SK-N-MC (cell line): ENCODE measurements around the gene POLG2.

Experiments
- DNase-seq: peaks from one replicate; pipeline ENCODE4 v3.0.0-alpha.2; 2011; ENCODE audit warnings: low read depth, low spot score
- H3K27ac ChIP-seq: fragments of 200-600 bp; sonication (generic); 2 replicates; pipeline ENCODE4 v1.5.1; 2016; ENCODE audit warnings: mixed run types
- H3K36me3 ChIP-seq: fragments of 200-600 bp; sonication (generic); 2 replicates; pipeline ENCODE4 v1.6.1; 2017; ENCODE audit warnings: antibody characterized with exemption, low read length, mixed read lengths; ENCODE audit not compliant: insufficient read depth
- H3K4me3 ChIP-seq: fragments of 200-600 bp; sonication (generic); 2 replicates; pipeline ENCODE4 v1.5.1; 2016
- H3K9ac ChIP-seq: fragments of 200-600 bp; sonication (generic); 2 replicates; pipeline ENCODE4 v1.8.0; 2017; ENCODE audit warnings: mixed run types, mixed read lengths; ENCODE audit not compliant: insufficient read length
- H3K9me3 ChIP-seq: fragments of 200-600 bp; sonication (generic); 2 replicates; pipeline ENCODE4 v1.6.1; 2017; ENCODE audit warnings: low read depth, mild to moderate bottlenecking, antibody characterized with exemption, low read length, moderate library complexity, mixed read lengths
- EZH2 ChIP-seq: fragments of 200-600 bp; sonication (generic); IDR thresholded peaks from one replicate; pipeline ENCODE4 v1.6.1; 2017; ENCODE audit warnings: antibody characterized with exemption
- FOXP2 ChIP-seq: optimal IDR thresholded peaks from 2 replicates; pipeline ENCODE3; 2011; ENCODE audit warnings: mild to moderate bottlenecking, moderate library complexity; ENCODE audit not compliant: insufficient read depth; ENCODE audit errors: extremely low read length, control extremely low read depth
- POLR2AphosphoS5 ChIP-seq: IDR thresholded peaks from 2 replicates; pipeline ENCODE4 v1.6.1; 2012; ENCODE audit warnings: mild to moderate bottlenecking, low read depth, low read length, borderline replicate concordance

The POLG2 gene

GRCh38 chr17:64533784-64534183 is 36.9 kb upstream of the POLG2 start:
- Histone ChIP-seq H3K4me3 (no peak overlapping the region), H3K36me3 (peaks cover 99% of the 10 kb centered on the region), H3K9me3 (no peaks in the 10 kb centered on the region), H3K9ac (no peak overlapping the region), H3K27ac (0 out of 2 replicates have a peak overlapping the region, but pooled peaks have one; percentile 6)
- DNase-seq = no peak
- no peak for TF ChIP-seq EZH2
- TF ChIP-seq FOXP2 = no peak
- TF ChIP-seq POLR2AphosphoS5 = no peak

GRCh38 chr17:64532409-64532808 is 35.6 kb upstream of the POLG2 start:
- Histone ChIP-seq H3K9me3 (no peaks in the 10 kb centered on the region), H3K4me3 (no peak overlapping the region), H3K9ac (no peak overlapping the region), H3K27ac (no peak overlapping the region), H3K36me3 (peaks cover 99% of the 10 kb centered on the region)
- TF ChIP-seq FOXP2 (no peak), EZH2 (no peak), POLR2AphosphoS5 (no peak)
- no peak for DNase-seq

- DNase-seq = no peak
Observed at GRCh38 chr17:64531955-64532371, 35.1 kb upstream of the POLG2 start.

GRCh38 chr17:64529221-64529620 is 32.4 kb upstream of the POLG2 start:
- TF ChIP-seq EZH2 = no peak
- TF ChIP-seq POLR2AphosphoS5 = no peak
- TF ChIP-seq FOXP2 = no peak
- no peak for DNase-seq
- Histone ChIP-seq H3K9me3 (no peaks in the 10 kb centered on the region), H3K36me3 (peaks cover 94% of the 10 kb centered on the region), H3K9ac (no peak overlapping the region), H3K4me3 (no peak overlapping the region), H3K27ac (no peak overlapping the region)

More at GRCh38 chr17:64531955-64532371, 35.1 kb upstream of the POLG2 start:
- peaks cover 98% of the 10 kb centered on the region for H3K36me3 ChIP-seq
- TF ChIP-seq FOXP2 = no peak
- no peak for TF ChIP-seq POLR2AphosphoS5
- TF ChIP-seq EZH2 = no peak
- no peaks in the 10 kb centered on the region for H3K9me3 ChIP-seq
- H3K4me3 ChIP-seq = no peak overlapping the region
- no peak overlapping the region for H3K27ac ChIP-seq
- no peak overlapping the region for H3K9ac ChIP-seq

- H3K27ac ChIP-seq = no peak overlapping the region
- peaks cover 92% of the 10 kb centered on the region for H3K36me3 ChIP-seq
- DNase-seq = no peak
- no peak overlapping the region for H3K9ac ChIP-seq
- no peak for TF ChIP-seq EZH2
- no peak for TF ChIP-seq FOXP2
- TF ChIP-seq POLR2AphosphoS5 = no peak
- H3K4me3 ChIP-seq = no peak overlapping the region
- no peaks in the 10 kb centered on the region for H3K9me3 ChIP-seq
Observed at GRCh38 chr17:64527914-64528313, 31.1 kb upstream of the POLG2 start.

- Histone ChIP-seq H3K4me3 (no peak overlapping the region), H3K9me3 (no peaks in the 10 kb centered on the region), H3K9ac (no peak overlapping the region), H3K27ac (no peak overlapping the region), H3K36me3 (peaks cover 77% of the 10 kb centered on the region)
- no peak for TF ChIP-seq POLR2AphosphoS5
- no peak for TF ChIP-seq EZH2
- TF ChIP-seq FOXP2 = no peak
- no peak for DNase-seq
Observed at GRCh38 chr17:64520359-64520758, 23.5 kb upstream of the POLG2 start.

GRCh38 chr17:64519601-64520000 is 22.7 kb upstream of the POLG2 start:
- no peak for DNase-seq
- no peak overlapping the region for H3K4me3 ChIP-seq
- peaks cover 77% of the 10 kb centered on the region for H3K36me3 ChIP-seq
- no peak for TF ChIP-seq FOXP2
- TF ChIP-seq POLR2AphosphoS5 = no peak
- no peak for TF ChIP-seq EZH2
- H3K9me3 ChIP-seq = no peaks in the 10 kb centered on the region
- H3K9ac ChIP-seq = no peak overlapping the region
- H3K27ac ChIP-seq = no peak overlapping the region

GRCh38 chr17:64515829-64516228 is 19.0 kb upstream of the POLG2 start:
- Histone ChIP-seq H3K9me3 (no peaks in the 10 kb centered on the region), H3K36me3 (peaks cover 88% of the 10 kb centered on the region), H3K9ac (no peak overlapping the region), H3K27ac (no peak overlapping the region), H3K4me3 (no peak overlapping the region)
- DNase-seq = no peak
- TF ChIP-seq POLR2AphosphoS5 = no peak
- no peak for TF ChIP-seq EZH2
- TF ChIP-seq FOXP2 = no peak

GRCh38 chr17:64515419-64515818 is 18.6 kb upstream of the POLG2 start:
- TF ChIP-seq EZH2 (no peak), FOXP2 (no peak), POLR2AphosphoS5 (no peak)
- Histone ChIP-seq H3K9ac (no peak overlapping the region), H3K36me3 (peaks cover 90% of the 10 kb centered on the region), H3K27ac (no peak overlapping the region), H3K4me3 (no peak overlapping the region), H3K9me3 (no peaks in the 10 kb centered on the region)
- no peak for DNase-seq
